HepG2 (cell line): ENCODE results near the gene EHD1. TPM values are rescaled to one million over a fixed set of nuclear protein-coding genes. Genes with fewer than 3 reads are reported as not detected.

Experiments used
- CREB1 ChIP-seq, 2 experiments: fragments of 450-650 bp in 1 of 2; IDR thresholded peaks; 2 replicates each; pipeline ENCODE4 v1.6.1; 2016 to 2017; ENCODE audit warnings: control low read depth in 1 of 2, mild to moderate bottlenecking in 1 of 2, missing compliant biosample characterization in 1 of 2, missing genetic modification characterization in 1 of 2
- FOXJ3 ChIP-seq: sonication (generic); formaldehyde crosslinking; IDR thresholded peaks from 2 replicates; pipeline ENCODE4 v1.4.0; 2020; ENCODE audit warnings: missing genetic modification reagents, mild to moderate bottlenecking, borderline replicate concordance
- MTF2 ChIP-seq: sonication (generic); formaldehyde crosslinking; IDR thresholded peaks from 2 replicates; pipeline ENCODE4 v1.5.0; 2020; ENCODE audit warnings: missing genetic modification reagents, borderline replicate concordance
- PAXIP1 ChIP-seq: sonication (generic); formaldehyde crosslinking; conservative IDR thresholded peaks from 2 replicates; pipeline ENCODE4 v1.4.0; 2020; ENCODE audit warnings: mild to moderate bottlenecking, missing genetic modification reagents, moderate library complexity
- PCBP2 ChIP-seq: fragments of 200-400 bp; formaldehyde crosslinking; optimal IDR thresholded peaks from 2 replicates; pipeline ENCODE3; 2018; ENCODE audit warnings: low read length, low read depth; ENCODE audit not compliant: poor library complexity, severe bottlenecking
- RELA ChIP-seq: sonication (generic); formaldehyde crosslinking; IDR thresholded peaks from 2 replicates; pipeline ENCODE4 v1.4.0; 2020; ENCODE audit warnings: missing genetic modification reagents
- SATB2 ChIP-seq: sonication (generic); formaldehyde crosslinking; IDR thresholded peaks from 2 replicates; pipeline ENCODE4 v1.5.0; 2020; ENCODE audit warnings: missing genetic modification reagents
- SYNCRIP ChIP-seq: fragments of 200-400 bp; formaldehyde crosslinking; IDR thresholded peaks from 2 replicates; pipeline ENCODE4 v1.6.1; 2018; ENCODE audit warnings: mild to moderate bottlenecking, low read depth, low read length; ENCODE audit not compliant: insufficient read depth
- ZBTB8A ChIP-seq: sonication (generic); formaldehyde crosslinking; IDR thresholded peaks from 2 replicates; pipeline ENCODE4 v1.4.0; 2020; ENCODE audit warnings: mild to moderate bottlenecking, low read depth, missing genetic modification reagents, borderline replicate concordance
- ZNF317 ChIP-seq: sonication (generic); formaldehyde crosslinking; IDR thresholded peaks from 2 replicates; pipeline ENCODE4 v1.5.0; 2020; ENCODE audit warnings: mild to moderate bottlenecking, missing genetic modification reagents
- ZNF446 ChIP-seq: sonication (generic); formaldehyde crosslinking; IDR thresholded peaks from 2 replicates; pipeline ENCODE4 v1.5.0; 2020; ENCODE audit warnings: mild to moderate bottlenecking, missing genetic modification reagents
- ZNF451 ChIP-seq: sonication (generic); formaldehyde crosslinking; IDR thresholded peaks from 2 replicates; pipeline ENCODE4 v1.5.0; 2020; ENCODE audit warnings: mild to moderate bottlenecking, missing genetic modification reagents
- ZNF496 ChIP-seq: sonication (generic); formaldehyde crosslinking; IDR thresholded peaks from 2 replicates; pipeline ENCODE4 v1.8.1; 2023; ENCODE audit warnings: mild to moderate bottlenecking, moderate library complexity, missing genetic modification reagents; ENCODE audit not compliant: insufficient replicate concordance
- ZNF563 ChIP-seq: sonication (generic); formaldehyde crosslinking; IDR thresholded peaks from 2 replicates; pipeline ENCODE4 v1.8.0; 2022; ENCODE audit warnings: mild to moderate bottlenecking, moderate library complexity, missing genetic modification reagents
- ZNF615 ChIP-seq: sonication (generic); formaldehyde crosslinking; IDR thresholded peaks from 2 replicates; pipeline ENCODE4 v1.5.0; 2020; ENCODE audit warnings: mild to moderate bottlenecking, missing genetic modification reagents, borderline replicate concordance
- polyA plus RNA-seq, 8 experiments: library from polyadenylated mRNA; depleted of rRNA in 3 of 8; stranded (reverse) in 7 of 8; unstranded in 1 of 8; fragments of >200 nt; fragmentation: Illumina TruSeq in 4 of 8; extraction: Trizol in 4 of 8; gene quantifications; 2 replicates each; pipeline versions ENCODE4 v1.2.1 to v1.2.3, GENCODE V29; 2011 to 2016; ENCODE audit warnings: low read depth in 4 of 8, missing spikeins in 1 of 8, mixed read lengths in 1 of 8; ENCODE audit not compliant: insufficient read depth in 1 of 8
- total RNA-seq, 5 experiments: library from RNA; depleted of rRNA; stranded (reverse); fragments of >200 nt; fragmentation: Illumina TruSeq; extraction: Trizol; gene quantifications; 2 replicates each; pipeline ENCODE4 v1.2.3, GENCODE V29; 2016; ENCODE audit warnings: low read depth in 1 of 5
- TF ChIP-seq, protein P1 (sequence below): sonication (generic); formaldehyde crosslinking; IDR thresholded peaks from 2 replicates; pipeline ENCODE4 v1.9.0; 2022; ENCODE audit warnings: low read depth, missing genetic modification reagents
- TF ChIP-seq, protein P2 (sequence below): sonication (generic); formaldehyde crosslinking; conservative IDR thresholded peaks from 2 replicates; pipeline ENCODE4 v1.8.1; 2023; ENCODE audit warnings: missing genetic modification reagents
- TF ChIP-seq, protein P3 (sequence below): sonication (generic); formaldehyde crosslinking; IDR thresholded peaks from 2 replicates; pipeline ENCODE4 v1.5.1; 2020; ENCODE audit warnings: mild to moderate bottlenecking, missing genetic modification reagents, moderate library complexity

The EHD1 gene
- total and polyA plus RNA-seq, 2 of the 13 experiments (the other 11 are each of a cell fraction or from before 2014, with no cell fraction given) = 23.6 to 26.6 TPM

DNA sequence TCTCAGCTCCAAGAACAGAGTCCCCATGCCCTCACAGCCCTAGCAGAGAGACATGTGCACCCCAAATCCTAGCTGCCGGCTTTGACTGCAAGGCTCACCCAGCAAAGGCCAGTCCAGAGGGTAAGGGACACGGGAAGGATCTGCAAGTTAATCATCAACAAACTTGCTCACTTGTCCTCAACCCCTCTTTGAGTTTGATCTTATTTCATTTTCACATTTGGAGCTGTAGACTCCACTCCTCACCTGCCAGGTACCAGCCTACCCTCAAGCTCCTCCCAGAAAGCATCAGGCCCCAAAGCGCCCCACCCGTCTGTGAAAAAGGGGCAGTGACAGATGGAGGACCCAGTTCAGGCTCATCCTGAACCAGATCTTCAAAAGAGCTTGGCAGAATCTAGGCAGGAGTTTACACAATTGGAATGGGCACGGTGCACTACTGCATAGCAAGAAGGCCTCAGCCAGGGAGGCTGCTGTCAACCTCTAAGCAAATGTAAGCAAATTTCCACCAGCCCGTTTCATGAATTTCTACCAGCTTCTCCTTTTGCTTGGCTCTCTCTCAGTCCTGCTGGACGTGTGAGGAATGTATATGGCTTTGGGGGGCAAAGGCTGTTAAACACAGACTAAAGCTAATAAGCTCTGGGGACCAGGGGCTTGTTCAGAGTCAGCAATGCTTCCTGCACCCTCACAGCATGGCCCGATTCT is 5.5 kb downstream of the EHD1 start (continued):
- TF ChIP-seq FOXJ3 (CRISPR knock-in tag) (no peak), SYNCRIP (no peak), RELA (CRISPR knock-in tag) (no peak), ZNF563 (CRISPR knock-in tag) (no peak), ZNF496 (no peak), PCBP2 (no peak), PAXIP1 (CRISPR knock-in tag) (peak; percentile 64), SATB2 (CRISPR knock-in tag) (no peak), ZNF615 (CRISPR knock-in tag) (no peak), MTF2 (CRISPR knock-in tag) (no peak), CREB1 (IDR thresholded peaks at IDR 0.05) (no peak), CREB1 (CRISPR knock-in tag; IDR thresholded peaks at IDR 0.05) (no peak), ZNF317 (CRISPR knock-in tag) (no peak), ZBTB8A (CRISPR knock-in tag) (no peak), ZNF451 (no peak), ZNF446 (CRISPR knock-in tag) (no peak)
- TF ChIP-seq, protein P1, sequence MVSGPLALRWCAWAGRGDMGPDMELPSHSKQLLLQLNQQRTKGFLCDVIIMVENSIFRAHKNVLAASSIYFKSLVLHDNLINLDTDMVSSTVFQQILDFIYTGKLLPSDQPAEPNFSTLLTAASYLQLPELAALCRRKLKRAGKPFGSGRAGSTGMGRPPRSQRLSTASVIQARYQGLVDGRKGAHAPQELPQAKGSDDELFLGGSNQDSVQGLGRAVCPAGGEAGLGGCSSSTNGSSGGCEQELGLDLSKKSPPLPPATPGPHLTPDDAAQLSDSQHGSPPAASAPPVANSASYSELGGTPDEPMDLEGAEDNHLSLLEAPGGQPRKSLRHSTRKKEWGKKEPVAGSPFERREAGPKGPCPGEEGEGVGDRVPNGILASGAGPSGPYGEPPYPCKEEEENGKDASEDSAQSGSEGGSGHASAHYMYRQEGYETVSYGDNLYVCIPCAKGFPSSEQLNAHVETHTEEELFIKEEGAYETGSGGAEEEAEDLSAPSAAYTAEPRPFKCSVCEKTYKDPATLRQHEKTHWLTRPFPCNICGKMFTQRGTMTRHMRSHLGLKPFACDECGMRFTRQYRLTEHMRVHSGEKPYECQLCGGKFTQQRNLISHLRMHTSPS (CRISPR knock-in tag) = no peak
- TF ChIP-seq, protein P2, sequence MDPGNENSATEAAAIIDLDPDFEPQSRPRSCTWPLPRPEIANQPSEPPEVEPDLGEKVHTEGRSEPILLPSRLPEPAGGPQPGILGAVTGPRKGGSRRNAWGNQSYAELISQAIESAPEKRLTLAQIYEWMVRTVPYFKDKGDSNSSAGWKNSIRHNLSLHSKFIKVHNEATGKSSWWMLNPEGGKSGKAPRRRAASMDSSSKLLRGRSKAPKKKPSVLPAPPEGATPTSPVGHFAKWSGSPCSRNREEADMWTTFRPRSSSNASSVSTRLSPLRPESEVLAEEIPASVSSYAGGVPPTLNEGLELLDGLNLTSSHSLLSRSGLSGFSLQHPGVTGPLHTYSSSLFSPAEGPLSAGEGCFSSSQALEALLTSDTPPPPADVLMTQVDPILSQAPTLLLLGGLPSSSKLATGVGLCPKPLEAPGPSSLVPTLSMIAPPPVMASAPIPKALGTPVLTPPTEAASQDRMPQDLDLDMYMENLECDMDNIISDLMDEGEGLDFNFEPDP (CRISPR knock-in tag) = no peak
- TF ChIP-seq, protein P3, sequence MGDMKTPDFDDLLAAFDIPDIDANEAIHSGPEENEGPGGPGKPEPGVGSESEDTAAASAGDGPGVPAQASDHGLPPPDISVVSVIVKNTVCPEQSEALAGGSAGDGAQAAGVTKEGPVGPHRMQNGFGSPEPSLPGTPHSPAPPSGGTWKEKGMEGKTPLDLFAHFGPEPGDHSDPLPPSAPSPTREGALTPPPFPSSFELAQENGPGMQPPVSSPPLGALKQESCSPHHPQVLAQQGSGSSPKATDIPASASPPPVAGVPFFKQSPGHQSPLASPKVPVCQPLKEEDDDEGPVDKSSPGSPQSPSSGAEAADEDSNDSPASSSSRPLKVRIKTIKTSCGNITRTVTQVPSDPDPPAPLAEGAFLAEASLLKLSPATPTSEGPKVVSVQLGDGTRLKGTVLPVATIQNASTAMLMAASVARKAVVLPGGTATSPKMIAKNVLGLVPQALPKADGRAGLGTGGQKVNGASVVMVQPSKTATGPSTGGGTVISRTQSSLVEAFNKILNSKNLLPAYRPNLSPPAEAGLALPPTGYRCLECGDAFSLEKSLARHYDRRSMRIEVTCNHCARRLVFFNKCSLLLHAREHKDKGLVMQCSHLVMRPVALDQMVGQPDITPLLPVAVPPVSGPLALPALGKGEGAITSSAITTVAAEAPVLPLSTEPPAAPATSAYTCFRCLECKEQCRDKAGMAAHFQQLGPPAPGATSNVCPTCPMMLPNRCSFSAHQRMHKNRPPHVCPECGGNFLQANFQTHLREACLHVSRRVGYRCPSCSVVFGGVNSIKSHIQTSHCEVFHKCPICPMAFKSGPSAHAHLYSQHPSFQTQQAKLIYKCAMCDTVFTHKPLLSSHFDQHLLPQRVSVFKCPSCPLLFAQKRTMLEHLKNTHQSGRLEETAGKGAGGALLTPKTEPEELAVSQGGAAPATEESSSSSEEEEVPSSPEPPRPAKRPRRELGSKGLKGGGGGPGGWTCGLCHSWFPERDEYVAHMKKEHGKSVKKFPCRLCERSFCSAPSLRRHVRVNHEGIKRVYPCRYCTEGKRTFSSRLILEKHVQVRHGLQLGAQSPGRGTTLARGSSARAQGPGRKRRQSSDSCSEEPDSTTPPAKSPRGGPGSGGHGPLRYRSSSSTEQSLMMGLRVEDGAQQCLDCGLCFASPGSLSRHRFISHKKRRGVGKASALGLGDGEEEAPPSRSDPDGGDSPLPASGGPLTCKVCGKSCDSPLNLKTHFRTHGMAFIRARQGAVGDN (CRISPR knock-in tag) = peak; percentile 23
